GM21515 (cell line): ENCODE data around the gene POFUT1.
A peak's percentile ranks its signal among the peaks of the same experiment; 100 is the strongest.
"Not testable (repeated sequence)": the region's sequence is repeated elsewhere in the genome, so short reads cannot be mapped to it uniquely, and the experiment has no call there.

Source experiments
- ATAC-seq: cut with Tn5 transposase; IDR thresholded peaks from one replicate; pipeline ENCODE4 v1.9.1; 2021; ENCODE audit not compliant: unreplicated experiment

POFUT1 gene

GRCh38 chr20:32207626-32208498, at the start of gene POFUT1, which contains the start of gene PLAGL2:
TSS of gene POFUT1 (plus strand) at chr20:32207880. CDS start at chr20:32207942, 62 bp downstream.
TSS of gene PLAGL2 (minus strand) at chr20:32207743. CDS start at chr20:32202178, 5,565 bp downstream.
- peak; percentile 85 for ATAC-seq

- no peak for ATAC-seq
These were observed 49.3 kb upstream of the POFUT1 start for GRCh38 chr20:32158351-32158750.

DNA sequence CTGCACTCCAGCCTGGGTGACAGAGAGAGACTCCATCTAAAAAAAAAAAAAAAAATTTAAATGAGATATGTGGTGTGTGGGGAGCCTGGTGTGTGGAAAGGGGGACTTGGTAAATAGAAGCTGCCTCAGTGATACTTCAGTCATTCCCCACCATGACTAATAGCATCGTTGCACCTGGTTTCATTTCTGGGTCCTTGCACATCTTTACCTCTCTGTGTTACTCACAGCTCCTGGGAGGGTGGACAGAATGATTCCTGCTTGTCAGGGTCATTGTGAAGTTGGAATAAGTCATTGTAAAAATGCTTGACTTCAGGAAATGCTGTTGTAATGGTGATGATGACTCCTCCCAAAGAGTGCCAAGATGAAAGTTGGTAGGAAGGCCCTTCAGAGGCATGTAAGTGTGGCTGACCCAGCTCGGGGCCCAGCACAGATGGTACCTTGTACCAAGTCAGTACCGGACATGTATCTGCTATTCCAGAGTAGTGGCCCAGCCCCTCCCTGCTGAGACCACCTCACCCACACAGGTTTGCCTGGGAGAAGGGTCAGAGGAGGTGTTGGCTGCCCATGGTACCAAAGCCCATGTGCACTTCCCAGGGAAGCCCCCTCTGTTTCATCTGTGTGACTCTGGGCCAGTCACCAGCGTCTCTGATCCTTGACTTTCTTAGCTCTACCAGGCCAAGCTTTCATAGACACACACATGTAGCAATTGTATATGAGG, 48.6 kb upstream of the POFUT1 start:
- no peak for ATAC-seq

GRCh38 chr20:32159766-32160221, 47.9 kb upstream of the POFUT1 start:
- no peak for ATAC-seq

GRCh38 chr20:32160341-32160740, 47.3 kb upstream of the POFUT1 start:
- ATAC-seq = no peak

- ATAC-seq = no peak
These were observed 45.3 kb upstream of the POFUT1 start for GRCh38 chr20:32162351-32162750.

DNA sequence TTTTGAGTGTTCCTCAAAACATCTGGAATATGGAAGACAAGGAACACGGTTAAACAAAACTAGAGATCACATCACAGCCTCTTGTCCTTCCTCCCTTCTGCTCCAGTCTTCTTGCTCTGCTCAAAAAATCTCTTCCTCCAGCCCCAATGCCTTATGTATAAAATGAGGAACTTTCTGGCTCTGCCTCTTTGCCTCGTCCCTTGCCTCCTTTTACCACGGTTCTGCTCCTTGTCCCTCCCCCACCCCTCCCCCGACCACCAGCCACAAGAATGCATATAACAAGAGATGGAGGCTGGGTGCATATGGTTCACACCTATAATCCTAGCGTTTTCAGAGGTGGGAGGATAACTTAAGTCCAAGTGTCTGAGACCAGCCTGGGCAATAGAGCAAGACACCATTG, 43.7 kb upstream of the POFUT1 start:
- ATAC-seq = no peak

DNA sequence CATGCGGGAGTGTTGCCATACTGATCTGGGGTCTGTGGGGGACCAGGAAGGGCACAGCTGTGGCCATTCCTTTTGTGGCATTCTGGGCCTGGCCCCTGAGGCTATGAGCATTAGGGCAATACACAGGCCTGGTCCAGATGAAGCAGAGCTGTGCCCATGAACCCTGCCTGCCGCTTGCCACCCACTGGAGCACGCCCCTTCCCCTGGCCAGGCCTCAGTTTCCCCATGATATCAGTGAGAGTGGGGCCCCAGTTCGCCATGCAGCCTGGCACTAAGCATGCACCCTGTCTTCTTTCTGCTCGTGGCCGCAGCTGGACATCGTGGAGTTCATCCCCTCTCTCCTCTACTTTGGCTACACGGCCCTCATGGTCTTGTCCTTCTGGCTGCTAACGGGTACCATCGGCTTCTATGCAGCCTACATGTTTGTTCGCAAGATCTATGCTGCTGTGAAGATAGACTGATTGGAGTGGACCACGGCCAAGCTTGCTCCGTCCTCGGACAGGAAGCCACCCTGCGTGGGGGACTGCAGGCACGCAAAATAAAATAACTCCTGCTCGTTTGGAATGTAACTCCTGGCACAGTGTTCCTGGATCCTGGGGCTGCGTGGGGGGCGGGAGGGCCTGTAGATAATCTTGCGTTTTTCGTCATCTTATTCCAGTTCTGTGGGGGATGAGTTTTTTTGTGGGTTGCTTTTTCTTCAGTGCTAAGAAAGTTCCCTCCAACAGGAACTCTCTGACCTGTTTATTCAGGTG, 42.5 kb upstream of the POFUT1 start:
- ATAC-seq = no peak

GRCh38 chr20:32165836-32166545, 41.7 kb upstream of the POFUT1 start:
- ATAC-seq = no peak

GRCh38 chr20:32167552-32167951, 40.1 kb upstream of the POFUT1 start:
- no peak for ATAC-seq

DNA sequence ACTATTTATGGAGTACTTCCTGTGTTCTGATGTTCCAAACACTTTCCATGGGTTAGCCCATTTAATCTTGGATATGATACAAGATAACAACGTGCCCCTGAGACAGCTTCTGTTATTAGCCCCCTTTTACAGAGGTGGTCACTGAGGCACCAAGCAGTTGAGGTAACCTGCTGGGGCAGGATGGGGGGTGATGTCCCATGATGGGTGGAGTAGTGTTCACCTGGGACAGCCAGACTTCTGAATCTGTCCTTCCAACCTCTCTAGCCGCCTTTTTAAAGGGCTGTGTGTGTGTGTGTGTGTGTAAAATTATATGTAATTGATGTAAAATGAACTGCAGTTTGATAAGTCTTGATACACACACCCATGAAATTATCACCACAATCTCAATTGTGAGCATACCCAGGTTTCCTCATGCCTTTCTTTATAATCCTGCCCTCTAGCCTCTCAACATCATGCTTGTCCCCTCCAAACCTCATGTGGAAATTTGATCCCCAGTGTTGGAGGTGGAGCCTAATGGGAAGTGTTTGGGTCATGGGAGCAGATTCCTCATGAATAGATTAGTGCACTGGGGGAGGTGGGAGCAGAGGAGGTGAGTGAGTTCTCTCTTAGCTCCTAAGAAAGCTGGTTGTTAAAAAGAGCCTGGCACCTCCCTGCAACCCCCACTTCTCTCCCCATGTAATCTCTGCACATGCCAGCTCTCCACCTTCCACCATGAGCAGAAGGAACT, 39.3 kb upstream of the POFUT1 start:
- ATAC-seq = no peak

DNA sequence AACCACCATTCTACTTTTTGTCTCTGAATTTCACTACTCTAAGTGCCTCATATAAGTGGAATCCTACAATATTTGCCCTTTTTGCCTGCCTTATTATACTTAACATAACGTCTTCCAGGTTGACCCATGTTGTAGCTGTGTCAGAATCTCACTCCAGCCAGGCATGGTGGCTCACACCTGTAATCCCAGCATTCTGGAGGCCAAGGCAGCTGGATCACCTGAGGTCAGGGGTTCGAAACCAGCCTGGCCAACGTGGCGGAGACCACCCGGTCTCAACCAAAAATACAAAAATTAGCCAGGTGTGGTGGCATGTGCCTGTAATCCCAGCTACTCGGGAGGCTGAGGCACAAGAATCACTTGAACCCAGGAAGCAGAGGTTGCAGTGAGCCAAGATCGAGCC, 30.0 kb upstream of the POFUT1 start:
- not testable (repeated sequence) for ATAC-seq

- ATAC-seq = no peak
These were observed 28.2 kb upstream of the POFUT1 start for GRCh38 chr20:32179515-32179914.

DNA sequence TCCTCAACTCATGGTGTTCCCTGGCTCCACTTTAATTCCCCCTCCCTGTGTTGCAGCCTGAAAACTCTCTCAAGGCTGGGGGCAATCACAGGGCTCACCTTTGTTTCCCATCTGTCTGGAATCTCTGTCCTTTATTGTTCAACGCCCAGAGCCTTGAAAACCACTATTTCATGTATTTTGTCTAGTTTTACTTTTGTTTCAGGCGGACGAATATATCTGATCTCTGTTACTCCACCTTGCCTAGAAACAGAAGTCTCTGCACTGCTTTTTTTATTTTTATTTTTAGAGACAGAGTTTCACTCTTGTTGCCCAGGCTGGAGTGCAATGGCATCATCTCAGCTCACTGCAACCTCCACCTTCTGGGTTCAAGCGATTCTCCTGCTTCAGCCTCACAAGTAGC, 27.7 kb upstream of the POFUT1 start:
- no peak for ATAC-seq

GRCh38 chr20:32181606-32182005, 26.1 kb upstream of the POFUT1 start:
- ATAC-seq = no peak

DNA sequence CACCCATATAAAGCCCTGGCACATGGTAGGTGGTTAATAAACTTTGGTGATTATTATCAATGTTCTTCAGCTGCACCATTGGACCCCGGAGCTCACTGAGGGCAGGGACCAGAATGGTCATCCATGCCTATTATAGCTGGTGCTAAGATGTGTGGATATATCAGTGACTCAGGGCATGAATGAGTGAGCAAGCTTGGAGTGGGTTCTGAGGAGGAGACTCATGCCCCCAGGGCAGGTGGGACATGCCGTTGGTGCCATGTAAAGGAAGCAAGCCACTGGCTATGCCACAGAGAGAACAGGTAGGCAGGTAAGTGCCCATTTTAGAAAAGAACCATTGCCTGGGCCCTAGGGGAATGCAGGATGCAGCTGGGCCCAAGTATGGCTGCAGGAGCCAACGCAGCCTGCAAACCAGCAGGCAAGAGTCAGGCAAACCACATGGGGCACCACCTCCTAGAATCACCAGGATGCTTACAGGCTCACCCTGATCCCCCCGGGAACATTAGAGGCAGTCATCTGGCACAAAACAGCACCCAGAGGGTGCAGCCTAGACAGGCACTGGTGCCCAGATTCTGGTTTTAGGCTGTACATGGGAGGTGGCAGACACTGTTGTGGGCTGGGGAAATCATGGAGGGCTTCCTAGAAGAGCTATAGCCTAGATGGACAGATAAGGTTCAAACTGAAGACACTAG, 23.6 kb upstream of the POFUT1 start:
- ATAC-seq = no peak

GRCh38 chr20:32184961-32185603, 22.6 kb upstream of the POFUT1 start:
- ATAC-seq = no peak

- ATAC-seq = no peak
These were observed 21.2 kb upstream of the POFUT1 start for GRCh38 chr20:32186506-32186905.
